NCI-H774 (cell line): ENCODE data around the gene CEMIP.
A peak's percentile ranks its signal among the peaks of the same experiment; 100 is the strongest.

Experiments used
- DNase-seq: peaks from one replicate; lab custom pipeline; 2025; lab: John Stamatoyannopoulos, UW

The CEMIP gene

DNA sequence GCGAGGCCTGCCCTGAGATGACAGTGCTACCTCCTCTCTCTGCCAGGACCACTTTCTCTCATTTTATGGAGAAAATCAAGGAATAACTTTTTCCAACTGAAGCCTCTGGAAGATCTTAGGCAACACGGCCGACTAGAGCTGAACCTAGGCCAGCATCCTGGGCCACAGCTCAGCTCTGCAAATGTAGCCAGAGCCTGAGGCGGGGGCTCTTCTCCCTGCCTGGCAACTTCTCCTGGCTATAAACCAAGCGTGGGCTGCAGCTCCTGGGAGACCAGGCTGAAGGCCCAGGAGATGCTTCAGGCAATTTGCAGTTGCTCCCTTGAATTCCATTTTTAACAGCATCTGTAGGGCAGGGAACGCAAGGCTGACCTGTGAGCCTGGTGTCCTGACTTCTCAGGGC lies 74.9 kb downstream of the CEMIP start:
- DNase-seq: no peak

DNA sequence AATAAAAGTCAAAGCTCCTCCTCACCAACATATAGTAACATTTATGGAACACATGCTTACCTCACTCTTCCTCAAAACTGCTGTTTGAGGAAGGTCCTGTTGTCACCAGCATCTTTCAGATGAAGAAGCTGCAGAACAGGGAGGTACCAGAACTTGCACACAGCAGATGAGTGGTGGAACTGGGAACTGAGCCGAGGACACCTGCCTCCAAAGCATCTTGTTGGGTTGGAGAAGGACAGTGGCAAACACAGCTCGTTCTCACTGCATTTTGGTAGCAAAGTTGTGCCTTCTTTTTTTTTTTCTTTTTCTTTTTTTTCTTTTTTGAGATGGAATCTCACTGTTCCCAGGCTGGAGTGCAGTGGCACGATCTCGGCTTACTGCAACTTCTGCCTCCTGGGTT lies 76.0 kb downstream of the CEMIP start:
- DNase-seq: no peak

DNA sequence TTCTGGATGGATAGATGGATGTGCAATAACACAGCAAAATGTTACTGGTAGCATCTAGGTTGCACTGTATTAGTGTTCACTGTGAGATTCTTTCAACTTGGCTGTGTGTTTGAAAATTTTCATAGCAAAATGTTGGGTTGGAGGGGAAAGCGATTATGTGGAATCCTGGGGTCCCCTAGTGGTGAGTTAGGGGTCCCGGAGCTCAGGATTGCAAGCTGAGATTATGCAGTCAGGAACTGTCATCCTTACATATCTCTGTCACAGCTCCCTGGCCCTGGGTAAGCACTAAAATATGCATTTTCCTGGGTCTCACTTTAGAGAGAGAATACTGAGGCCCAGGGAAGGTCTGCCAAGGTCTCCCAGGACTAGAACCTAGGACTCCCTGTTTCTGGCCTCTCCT lies 77.2 kb downstream of the CEMIP start:
- DNase-seq: no peak

DNA sequence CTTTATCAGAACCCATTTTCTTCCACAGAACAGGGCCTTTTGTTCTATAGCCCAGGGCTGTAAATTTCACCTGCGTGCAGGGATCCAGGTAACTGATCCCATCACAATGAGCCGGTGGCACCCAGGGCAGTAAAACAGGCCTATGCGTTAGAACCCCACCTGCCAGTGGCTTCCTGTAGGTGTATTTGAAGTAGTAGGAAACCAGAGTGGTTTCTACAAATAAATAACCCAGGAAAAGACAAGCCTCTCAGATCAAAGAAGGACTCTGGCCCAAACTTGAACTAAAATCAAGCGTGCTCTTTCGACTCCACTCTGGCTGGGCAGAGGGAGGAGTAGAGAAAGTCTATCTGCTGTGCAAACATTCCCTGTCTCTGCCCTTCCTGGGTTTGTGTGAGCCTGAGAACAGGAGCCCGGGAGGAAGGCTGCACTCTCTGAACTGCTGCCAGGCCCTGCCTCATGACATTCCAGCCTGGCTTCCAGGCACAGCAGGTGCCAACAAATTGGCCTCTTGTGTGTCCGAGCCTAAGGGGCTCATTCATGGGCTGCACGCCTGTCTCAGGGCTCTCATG lies 77.7 kb downstream of the CEMIP start:
- DNase-seq: peak; percentile 56

DNA sequence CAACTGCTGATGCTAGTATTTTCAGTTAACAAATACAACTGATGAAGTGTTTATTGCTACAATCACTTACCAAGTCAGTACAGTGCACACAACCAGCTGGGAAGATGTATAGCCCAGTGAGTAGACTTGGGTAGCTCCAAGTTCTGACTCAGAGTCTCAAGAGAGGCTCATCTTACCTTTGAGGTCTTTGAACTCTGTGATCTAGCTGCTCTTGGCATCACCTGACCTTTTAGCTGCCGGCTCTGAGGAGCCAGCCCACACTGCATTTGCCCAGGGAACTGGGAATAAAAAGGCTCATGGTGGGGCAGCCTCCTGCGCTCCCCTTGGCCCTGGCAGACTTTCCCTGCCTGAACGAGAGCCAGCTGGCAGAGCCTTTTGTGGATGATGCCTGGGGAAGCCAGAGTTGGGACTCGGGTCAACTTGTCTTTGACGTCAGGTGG lies 82.6 kb downstream of the CEMIP start:
- DNase-seq: no peak

DNA sequence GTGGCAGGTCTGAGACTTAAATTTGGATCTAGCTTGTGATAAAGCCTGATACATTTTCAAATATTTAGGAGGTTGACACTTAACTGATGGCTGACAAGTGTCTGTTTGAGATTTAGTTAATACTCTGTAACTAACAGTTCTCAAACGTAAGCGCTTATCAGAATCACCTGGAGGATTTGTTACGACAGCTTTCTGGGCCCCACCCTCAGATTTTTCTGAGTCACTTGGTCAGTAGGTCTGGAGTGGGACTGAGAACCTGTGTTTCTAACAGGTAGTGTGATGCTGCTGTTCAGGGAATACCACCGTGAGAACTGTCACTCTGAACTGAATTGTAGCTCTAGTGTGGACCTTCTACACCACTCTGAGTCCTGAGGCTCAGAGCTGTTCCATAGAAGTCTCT lies 85.5 kb downstream of the CEMIP start:
- DNase-seq: no peak

DNA sequence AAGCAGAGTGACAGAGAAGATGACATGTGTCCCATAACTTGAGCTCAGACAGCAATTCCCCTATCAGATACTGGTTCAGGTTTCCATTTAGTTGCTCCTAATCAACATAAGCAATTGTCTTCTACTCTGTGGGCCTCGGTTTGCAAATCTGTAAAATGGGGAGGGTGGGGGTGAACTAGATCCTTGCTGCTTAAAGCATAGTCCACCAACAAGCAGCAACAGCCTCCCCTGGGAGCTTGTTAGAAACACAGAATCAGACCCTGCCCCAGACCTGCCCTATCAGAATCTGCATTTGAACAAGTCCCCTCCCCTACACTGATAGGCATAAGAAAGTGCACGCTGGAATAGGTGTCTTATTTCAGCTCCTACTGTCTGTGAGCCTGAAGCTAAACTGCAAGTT lies 87.8 kb downstream of the CEMIP start:
- DNase-seq: no peak

DNA sequence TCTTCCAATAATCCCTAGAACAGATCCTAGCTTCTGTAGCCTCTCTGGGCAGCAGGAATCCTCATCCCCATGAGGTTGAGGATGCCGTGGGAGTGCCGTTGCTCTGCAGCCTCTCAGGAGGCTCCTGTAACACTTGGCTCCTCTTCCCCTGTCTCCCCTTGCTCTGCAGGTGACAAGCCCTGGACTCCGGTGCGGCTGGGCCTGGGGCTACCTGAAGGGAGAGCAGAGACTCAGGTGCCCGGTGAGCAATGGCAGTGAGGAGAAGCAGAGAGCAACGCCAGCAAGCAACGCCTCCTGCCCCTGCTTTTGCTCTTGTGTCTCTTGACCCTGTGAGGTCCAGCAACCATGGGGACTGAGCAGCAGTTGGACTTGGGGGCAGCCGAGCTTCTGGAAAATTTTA lies 91.2 kb downstream of the CEMIP start:
- no peak for DNase-seq

DNA sequence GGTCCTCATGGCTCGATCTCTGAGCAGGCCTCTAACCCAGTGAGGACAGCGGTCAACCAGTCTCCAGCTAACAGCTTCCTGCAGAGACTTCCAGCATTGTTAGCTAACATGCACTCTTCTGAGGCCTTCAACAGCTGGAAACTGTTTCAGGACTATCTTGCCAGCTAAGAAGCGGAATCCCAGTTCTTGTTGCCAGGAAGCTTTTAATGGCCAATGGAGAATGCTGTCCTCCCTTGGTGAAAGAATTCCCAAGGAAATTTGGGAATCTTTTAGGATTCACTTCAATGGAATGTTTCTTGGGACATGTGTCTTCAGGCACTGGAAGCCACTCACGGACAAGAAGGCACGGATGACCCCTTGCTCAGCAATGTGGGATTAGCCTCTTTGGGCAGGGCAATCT lies 91.7 kb downstream of the CEMIP start:
- DNase-seq: no peak

DNA sequence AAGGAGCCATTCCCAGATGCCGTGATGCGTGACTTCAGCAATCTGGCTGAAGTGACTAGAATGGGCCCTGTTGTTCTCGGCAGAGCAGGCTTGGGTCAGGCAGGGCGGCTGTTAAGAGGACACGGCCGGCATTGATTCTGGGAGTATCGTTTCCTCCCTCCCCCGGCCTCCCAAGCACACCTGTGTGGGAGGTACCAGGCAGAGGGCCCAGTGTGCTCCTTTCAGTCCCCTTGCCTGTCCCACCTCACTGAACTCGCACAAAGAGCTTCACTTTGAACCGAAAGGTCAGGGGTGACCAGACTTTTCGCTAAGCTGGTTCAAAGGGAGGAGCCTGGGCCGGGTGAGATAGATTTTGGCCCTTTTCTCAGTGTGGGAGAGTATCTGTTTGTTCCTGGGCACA lies 92.7 kb downstream of the CEMIP start:
- DNase-seq: no peak

DNA sequence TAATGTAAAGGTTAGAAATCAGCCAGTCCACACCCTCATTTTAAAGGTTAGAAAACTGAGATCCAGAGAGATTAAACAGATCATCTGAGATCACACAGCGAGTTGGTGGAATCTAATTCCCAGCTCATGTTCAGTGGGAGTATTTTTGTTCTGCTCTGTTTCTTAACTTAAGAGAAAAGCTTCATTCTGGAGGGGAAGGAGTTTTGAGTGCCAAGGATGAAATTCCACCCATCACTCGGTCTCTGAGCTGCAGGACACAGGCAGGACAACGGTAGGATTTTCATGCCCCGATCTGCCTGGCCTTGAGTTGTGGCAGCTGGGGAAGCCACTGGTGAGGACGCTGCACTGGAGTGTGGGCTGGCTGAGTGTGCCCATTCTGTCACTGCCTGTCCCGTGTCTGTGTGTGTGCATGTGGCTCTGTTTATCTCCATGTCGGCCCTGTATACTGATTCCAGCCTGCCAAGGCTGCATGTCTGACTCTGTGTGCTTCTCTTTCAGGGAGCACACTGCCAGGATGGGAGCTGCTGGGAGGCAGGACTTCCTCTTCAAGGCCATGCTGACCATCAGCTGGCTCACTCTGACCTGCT lies 94.3 kb downstream of the CEMIP start:
- DNase-seq: no peak

DNA sequence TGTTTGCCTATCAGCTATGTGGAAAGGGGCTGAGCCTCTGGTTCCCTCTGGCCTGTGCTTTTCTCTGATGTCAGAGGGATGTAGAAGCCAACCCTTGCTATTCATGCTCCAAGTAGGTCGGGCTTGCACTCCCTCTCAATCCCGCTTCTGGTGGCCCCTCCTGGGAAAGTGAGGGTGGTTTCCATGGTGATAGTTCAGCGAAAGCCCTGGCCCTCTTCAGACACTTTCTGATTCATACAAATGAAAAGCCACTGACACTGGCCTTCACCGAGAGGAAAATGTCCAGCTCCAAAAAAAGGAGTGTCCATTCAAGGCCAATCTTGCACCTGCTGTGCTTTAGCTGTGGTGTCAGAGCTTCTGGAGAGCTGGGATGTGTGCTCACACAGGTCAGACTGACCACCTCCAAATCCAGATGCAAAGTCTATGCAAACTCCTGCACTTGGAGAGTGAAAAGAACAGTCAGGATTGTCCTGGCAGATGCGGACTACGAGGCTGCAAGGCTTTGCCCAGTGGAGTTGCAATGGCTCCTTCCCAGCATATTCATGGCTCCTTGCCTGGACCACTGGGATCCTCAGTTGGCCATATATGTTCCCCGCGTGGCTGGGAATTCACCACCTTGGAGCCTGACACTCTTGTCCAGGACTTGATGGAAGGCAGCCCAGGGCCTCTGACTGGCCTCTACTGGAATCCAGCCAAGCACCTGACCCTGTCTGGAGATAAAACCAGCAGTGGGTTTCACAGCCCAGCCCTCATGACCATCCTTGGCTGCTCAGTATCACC lies 96.6 kb downstream of the CEMIP start:
- no peak for DNase-seq

DNA sequence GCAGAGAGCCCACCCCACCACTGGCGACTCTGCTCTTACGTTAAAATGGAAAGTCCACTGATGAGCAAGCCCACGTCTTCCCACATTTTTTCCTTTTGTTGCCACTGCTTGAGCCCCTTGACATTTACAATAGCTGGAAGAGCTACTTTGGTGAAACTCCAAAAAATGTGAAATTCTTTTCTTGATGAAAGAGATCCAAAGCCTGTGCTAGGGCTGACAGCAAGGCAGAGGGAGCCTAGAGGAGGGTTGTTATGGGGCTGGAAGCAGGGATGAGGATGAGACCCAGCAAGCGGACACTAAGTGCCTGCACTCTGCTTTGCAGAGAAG lies 97.1 kb downstream of the CEMIP start:
- no peak for DNase-seq

DNA sequence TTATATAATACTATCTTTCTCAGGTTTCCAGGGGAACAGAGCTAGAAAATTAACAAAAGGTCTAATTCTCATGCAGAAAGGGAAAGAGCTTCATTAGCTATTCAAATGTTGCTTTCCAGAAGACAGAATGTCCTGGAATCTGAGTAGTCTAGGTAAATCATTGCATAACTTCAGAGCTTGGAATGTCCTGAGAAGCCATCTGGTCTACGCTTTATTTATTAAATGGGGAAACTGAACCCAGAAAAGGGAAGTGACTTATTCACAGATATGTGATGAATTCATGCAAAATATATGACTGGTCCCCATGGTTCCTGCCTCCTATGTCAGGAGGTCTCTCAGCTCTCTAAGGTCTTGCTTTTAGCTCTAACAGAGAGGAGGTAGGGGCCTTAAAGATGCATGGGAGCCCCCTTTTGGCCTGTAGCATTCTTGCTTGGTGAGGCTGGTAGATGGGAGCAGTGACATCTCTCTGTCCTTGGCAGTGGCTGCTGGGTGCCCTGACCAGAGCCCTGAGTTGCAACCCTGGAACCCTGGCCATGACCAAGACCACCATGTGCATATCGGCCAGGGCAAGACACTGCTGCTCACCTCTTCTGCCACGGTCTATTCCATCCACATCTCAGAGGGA lies 99.2 kb downstream of the CEMIP start:
- DNase-seq: no peak

DNA sequence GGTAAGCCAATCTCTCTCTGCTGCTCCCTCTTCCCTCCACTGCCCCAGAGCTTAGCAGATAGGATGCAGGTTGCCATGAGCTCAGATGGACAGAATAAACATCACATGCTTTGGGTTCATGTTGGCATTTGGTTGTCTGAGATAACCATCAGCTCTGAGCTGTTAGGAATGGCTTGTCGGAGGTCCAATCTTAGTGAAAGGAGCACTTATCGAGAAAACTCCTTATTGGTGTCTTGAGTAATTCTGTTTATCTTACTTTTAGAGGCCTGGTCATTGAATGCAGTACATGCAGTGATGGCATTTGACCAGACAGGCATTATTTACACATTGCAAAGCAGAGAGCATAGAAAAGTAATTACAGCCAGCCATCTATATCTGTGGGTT lies 99.7 kb downstream of the CEMIP start:
- DNase-seq: no peak

DNA sequence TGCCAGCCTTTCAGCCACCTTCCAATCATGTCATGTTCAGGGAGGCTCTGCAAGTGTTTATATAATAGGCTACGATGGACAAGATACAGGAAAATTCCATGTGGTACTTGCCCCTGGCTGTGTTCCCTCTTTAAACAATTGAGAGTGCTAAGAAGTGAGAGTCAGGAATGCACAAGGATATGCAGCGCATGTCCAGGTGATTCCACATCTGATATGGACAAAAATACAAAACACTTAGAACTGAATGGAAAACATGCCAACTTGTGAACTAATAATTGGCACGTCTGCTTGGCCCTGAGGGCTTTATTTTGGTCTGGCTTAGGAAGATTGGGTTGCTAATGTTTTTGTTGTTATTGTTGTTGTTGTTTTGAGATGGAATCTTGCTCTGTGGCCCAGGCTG lies 100.9 kb downstream of the CEMIP start:
- no peak for DNase-seq

DNA sequence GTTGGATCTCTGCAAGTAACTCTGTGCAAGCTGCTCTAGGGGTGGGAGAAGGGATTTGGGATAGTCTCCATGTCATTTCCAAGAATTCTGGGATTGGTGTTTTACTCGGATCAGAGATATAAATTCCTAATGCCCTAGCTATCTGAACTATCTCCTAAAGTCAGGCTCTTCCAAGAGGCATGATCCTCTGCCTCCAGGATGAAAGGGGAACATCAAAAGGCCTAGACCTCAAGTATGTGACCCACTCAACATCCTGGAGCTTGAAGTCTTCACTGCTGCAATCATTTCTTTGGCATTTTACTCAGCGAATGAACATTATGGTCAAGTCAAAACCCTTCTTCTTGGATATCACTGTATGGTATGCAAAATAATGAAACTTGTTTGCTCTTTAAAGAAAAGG lies 104.5 kb downstream of the CEMIP start:
- DNase-seq: no peak

DNA sequence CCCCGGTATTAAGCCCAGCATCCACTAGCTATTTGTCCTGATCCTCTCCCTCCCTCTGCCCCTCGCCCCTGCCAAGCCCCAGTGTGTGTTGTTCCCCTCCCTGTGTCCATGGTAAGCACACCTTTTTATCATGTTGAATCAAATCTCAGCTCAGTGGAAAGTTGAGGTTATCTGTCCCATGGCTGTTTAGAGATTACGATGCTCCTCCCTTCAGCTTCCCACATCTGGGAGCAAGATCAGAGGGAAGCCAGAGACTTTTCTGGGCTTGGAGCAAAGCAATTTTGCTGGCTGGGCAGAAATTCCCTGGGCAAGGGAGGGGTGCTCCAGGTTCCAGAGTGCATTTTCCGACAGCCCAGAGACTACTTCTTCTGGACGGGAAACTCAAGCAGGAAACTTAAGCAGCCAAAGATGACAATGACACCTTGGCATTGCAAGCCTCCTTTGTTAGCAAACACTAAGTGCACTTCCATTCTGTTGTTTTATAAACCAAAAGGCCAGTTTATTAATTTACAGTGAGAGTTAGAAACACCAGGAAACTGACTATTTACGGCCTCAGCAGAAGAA lies 105.9 kb downstream of the CEMIP start:
- DNase-seq: no peak

DNA sequence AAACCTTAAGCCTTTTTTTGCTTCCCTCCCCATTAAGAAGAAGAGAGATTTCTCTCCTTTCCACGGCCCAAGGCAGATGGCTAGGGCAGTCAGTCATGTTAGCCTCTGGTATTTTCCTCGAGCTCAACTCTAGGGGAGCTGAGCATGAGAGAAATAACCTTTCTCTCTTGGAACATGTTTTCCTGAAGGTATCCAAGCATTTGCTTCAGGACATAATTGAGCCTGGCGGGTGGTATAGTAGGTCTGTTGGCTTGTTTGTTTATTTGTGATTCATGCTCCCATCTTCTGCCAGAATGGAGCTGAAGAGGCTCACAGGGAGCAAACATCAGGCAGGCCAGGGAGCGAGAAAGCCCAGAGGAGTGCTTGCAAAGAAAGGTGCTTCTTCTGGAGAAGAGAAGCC lies 108.0 kb downstream of the CEMIP start:
- DNase-seq: no peak

DNA sequence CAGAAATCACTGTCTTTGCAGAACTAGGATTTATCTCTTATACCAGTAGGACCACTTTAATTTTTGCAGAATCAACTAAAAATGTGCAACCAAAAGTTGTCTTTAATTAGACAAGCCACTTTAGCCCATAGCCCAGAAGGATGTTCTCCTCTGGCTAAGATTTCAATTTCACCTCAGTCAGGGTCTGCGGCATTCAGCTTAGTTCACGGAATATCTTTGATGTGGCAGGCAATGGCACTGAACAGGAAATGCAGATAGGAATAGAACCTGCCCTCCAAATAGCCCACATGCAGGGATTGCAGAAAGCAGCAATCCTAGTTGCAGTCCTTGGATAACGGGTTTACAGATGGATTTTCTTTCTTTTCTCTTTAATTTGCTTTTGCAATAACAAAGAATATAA lies 109.7 kb downstream of the CEMIP start:
- DNase-seq: no peak

DNA sequence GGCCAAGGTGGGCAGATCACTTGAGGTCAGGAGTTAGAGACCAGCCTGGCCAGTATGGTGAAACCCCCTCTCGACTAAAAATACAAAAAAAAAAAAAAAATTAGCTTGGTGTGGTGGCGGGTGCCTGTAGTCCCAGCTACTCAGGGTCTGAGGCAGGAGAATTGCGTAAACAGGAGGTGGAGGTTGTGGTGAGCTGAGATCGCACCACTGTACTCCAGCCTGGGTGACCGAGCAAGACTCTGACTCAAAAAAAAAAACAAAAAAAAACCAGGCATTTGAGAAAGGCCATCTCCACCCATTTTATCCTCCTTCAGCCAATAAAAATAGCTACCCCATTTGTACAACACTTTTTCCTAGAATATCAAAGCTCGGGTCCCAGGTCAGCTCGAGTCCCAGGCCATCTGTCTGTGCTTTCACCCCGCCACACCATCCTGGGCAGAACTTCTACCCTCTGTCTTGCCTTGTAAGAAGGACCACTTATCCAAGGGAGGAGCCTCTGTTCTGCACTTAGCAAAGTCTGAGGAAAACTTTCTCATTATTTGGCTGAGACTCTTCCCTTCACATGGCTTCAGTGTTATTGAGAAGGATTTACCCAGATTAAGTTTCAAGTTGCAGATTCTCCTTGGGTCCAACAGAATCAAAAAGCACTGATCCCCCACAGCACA lies 111.3 kb downstream of the CEMIP start:
- DNase-seq: no peak

DNA sequence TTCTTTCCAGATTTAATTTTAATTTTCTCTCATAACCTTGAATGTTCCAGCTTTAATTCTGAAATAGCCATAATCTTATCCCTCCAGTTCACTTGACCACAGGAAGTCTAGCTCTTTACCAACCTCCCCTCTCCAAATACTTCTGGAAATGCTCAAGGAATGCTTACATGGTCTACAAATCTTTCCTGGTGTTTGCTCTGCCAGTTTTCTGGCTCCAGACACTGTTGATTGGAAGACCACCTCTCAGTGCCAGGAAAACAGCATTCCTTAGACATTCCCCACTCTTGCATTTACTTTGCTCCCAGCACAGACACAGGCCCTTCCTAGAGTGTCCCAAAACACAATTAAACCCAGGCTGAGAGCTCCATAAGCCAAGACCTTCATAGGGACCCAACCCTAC lies 111.8 kb downstream of the CEMIP start:
- no peak for DNase-seq

DNA sequence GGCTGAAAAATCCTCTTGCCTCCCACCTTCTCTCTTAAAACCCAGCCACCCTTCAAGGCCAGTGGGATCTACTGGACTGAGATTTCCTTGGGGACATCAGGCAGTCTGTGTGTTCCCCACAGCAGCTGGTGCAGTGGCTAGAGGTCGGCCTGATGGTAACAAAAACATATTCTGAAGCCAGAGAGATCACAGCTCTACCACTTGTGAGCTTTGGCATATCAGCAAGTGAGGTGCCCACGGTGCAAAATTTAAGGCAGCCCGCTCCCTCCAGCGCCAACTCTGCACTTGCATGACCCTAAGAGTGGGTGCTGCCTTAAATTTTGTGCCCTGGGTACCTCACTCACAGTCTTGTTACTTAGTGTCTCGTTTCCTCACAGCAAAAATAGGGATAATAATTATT lies 113.2 kb downstream of the CEMIP start:
- DNase-seq: no peak
